Sigmoid colon (tissue), 7 donors: ENCODE results near the gene SSR3. TPM values are rescaled to one million over a fixed set of nuclear protein-coding genes. Genes with fewer than 3 reads are reported as not detected.
"Not testable (repeated sequence)": the region's sequence is repeated elsewhere in the genome, so short reads cannot be mapped to it uniquely, and the experiment has no call there.

Experiments
- DNase-seq: peaks from one replicate; pipeline ENCODE4 v3.0.0-alpha.2; 2019
- H3K27ac ChIP-seq, 4 donors: fragments of 200-600 bp; sonication (generic); one replicate each; pipeline ENCODE4 v1.5.1; 2016 to 2019; ENCODE audit warnings: mild to moderate bottlenecking in 1 of 4
- H3K27me3 ChIP-seq, 3 donors: fragments of 200-600 bp; sonication (generic); one replicate each; pipeline ENCODE4 v1.5.1; 2019; ENCODE audit warnings: mild to moderate bottlenecking in 1 of 3
- H3K36me3 ChIP-seq, 4 donors: fragments of 200-600 bp; sonication (generic); one replicate each; pipeline ENCODE4 v1.5.1; 2016 to 2019
- H3K4me1 ChIP-seq, 4 donors: fragments of 200-600 bp; sonication (generic); one replicate each; pipeline ENCODE4 v1.5.1; 2017 to 2019
- H3K4me3 ChIP-seq, 4 donors: fragments of 200-600 bp; sonication (generic); one replicate each; pipeline ENCODE4 v1.5.1; 2017 to 2019; ENCODE audit warnings: mild to moderate bottlenecking in 2 of 4, moderate library complexity in 1 of 4
- H3K9me3 ChIP-seq, 4 donors: fragments of 200-600 bp in 3 of 4; sonication (generic) in 3 of 4; one replicate each; pipeline versions ENCODE4 v1.5.1 to v1.6.1; 2013 to 2019
- EP300 ChIP-seq, 4 donors: sonication (generic); formaldehyde crosslinking; IDR thresholded peaks; one replicate each; pipeline ENCODE4 v1.6.1; 2017; ENCODE audit warnings: antibody characterized with exemption in 4 of 4
- POLR2A ChIP-seq, 2 donors: fragments of 450-650 bp; IDR thresholded peaks; one replicate each; pipeline ENCODE4 v1.6.1; 2016; ENCODE audit warnings: antibody characterized with exemption in 2 of 2, mild to moderate bottlenecking in 2 of 2, moderate library complexity in 2 of 2
- POLR2AphosphoS5 ChIP-seq, 4 donors: sonication (generic); formaldehyde crosslinking; IDR thresholded peaks; one replicate each; pipeline ENCODE4 v1.6.1; 2017; ENCODE audit warnings: antibody characterized with exemption in 4 of 4
- WGBS, 2 donors: extraction: QIAGEN DNeasy Blood & Tissue Kit; methylation state at CpG; one replicate each; pipeline ENCODE4 v1.1.7; 2013; 5-methylcytosine and 5-hydroxymethylcytosine counted together
- intact Hi-C: fragments of 100-400 bp; cut with DNase I; formaldehyde crosslinking; loops from one replicate; pipeline ENCODE4 v1.15.1; 2023
- polyA plus RNA-seq, 3 donors: library from polyadenylated mRNA; stranded (reverse); fragments of 200-250 nt; gene quantifications; one replicate each; pipeline ENCODE4 v1.2.3, GENCODE V29; 2013
- total RNA-seq, 4 donors: library from RNA; depleted of rRNA; stranded (reverse); fragments of >200 nt; gene quantifications; one replicate each; pipeline ENCODE4 v1.1.0, GENCODE V29; 2016
- TF ChIP-seq, protein P1 (sequence below), 4 experiments: fragments of 450-650 bp in 3 of 4; fragments of 200-600 bp in 1 of 4; IDR thresholded peaks; one replicate each; pipeline ENCODE4 v1.5.1; 2016 to 2019; ENCODE audit warnings: antibody characterized with exemption in 4 of 4, mild to moderate bottlenecking in 3 of 4, moderate library complexity in 2 of 4
- donor health status: healthy with polysubstance abuse.
- donor health status: Bipolar disorder and iron deficiency.
- donor health status: healthy.

Gene SSR3
- total and polyA plus RNA-seq, 7 donors, result 59.2 to 113 (median 86.7) TPM

GRCh38 chr3:156594219-156594683 is 39.3 kb upstream of the SSR3 start:
- H3K4me3 ChIP-seq, result no peak overlapping the region
- H3K36me3 ChIP-seq, result no peaks in the 10 kb centered on the region
- no peaks in the 10 kb centered on the region for H3K9me3 ChIP-seq
- 12 to 46% methylated on average over 7 of the region's 7 CpGs for WGBS, 2 donors
- H3K27ac ChIP-seq, result no peak overlapping the region
- H3K4me1 ChIP-seq, result no peaks in the 10 kb centered on the region
- TF ChIP-seq, protein P1, sequence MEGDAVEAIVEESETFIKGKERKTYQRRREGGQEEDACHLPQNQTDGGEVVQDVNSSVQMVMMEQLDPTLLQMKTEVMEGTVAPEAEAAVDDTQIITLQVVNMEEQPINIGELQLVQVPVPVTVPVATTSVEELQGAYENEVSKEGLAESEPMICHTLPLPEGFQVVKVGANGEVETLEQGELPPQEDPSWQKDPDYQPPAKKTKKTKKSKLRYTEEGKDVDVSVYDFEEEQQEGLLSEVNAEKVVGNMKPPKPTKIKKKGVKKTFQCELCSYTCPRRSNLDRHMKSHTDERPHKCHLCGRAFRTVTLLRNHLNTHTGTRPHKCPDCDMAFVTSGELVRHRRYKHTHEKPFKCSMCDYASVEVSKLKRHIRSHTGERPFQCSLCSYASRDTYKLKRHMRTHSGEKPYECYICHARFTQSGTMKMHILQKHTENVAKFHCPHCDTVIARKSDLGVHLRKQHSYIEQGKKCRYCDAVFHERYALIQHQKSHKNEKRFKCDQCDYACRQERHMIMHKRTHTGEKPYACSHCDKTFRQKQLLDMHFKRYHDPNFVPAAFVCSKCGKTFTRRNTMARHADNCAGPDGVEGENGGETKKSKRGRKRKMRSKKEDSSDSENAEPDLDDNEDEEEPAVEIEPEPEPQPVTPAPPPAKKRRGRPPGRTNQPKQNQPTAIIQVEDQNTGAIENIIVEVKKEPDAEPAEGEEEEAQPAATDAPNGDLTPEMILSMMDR (IDR thresholded peaks at IDR 0.05), result no peak
- H3K27me3 ChIP-seq, result no peaks in the 10 kb centered on the region
- intact Hi-C loops, result no loop called here
- DNase-seq, result no peak

DNA sequence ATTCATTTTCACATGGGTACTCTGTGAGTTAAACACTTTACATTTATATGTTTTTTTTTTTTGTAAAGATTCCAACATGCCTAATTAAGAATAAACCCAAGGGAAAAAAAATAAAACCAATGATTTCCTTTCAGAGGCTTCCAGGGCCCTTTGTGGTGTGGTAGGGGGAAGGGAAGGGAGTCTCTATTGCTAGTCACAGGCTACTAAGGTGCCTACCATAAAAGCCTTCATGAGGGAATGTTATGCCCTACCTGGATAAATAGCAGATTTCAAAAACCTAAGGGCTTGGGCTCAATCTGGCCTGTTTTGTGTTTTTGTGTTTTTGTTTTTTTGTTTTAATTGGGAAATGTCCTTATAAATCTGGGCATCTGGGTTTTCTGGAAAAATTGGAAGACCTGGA is 38.9 kb upstream of the SSR3 start:
- H3K27ac ChIP-seq, result no peak overlapping the region
- no peaks in the 10 kb centered on the region for H3K4me1 ChIP-seq
- no peak overlapping the region for H3K4me3 ChIP-seq
- no peak for DNase-seq
- no peaks in the 10 kb centered on the region for H3K36me3 ChIP-seq
- TF ChIP-seq, protein P1 (IDR thresholded peaks at IDR 0.05), result no peak
- intact Hi-C loops, result no loop called here
- no peaks in the 10 kb centered on the region for H3K9me3 ChIP-seq
- H3K27me3 ChIP-seq, result no peaks in the 10 kb centered on the region

DNA sequence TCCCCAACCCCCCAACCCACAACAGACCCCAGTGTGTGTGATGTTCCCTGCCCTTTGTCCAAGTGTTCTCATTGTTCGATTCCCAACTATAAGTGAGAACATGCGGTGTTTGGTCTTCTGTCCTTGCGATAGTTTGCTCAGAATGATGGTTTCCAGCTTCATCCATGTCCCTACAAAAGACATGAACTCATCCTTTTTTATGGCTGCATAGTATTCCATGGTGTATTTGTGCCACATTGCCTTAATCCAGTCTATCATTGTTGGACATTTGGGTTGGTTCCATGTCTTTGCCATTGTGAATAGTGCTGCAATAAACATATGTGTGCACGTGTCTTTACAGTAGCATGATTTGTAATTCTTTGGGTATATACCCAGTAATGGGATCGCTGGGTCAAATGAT is 34.9 kb upstream of the SSR3 start:
- H3K4me3 ChIP-seq, H3K27ac ChIP-seq, H3K36me3 ChIP-seq, H3K27me3 ChIP-seq, H3K9me3 ChIP-seq, DNase-seq, intact Hi-C loops, H3K4me1 ChIP-seq: not testable (repeated sequence)
- 94 to 95% methylated on average over 5 of the region's 5 CpGs for WGBS, 2 donors

- no peak for DNase-seq
- H3K27me3 ChIP-seq, result no peaks in the 10 kb centered on the region
- 56 to 92% methylated on average over 1 of the region's 1 CpG for WGBS, 2 donors
- H3K4me1 ChIP-seq, result no peaks in the 10 kb centered on the region
- intact Hi-C loops, result no loop called here
- no peaks in the 10 kb centered on the region for H3K36me3 ChIP-seq
- H3K27ac ChIP-seq, result no peak overlapping the region
- H3K9me3 ChIP-seq, result no peaks in the 10 kb centered on the region
- TF ChIP-seq, protein P1 (IDR thresholded peaks at IDR 0.05), result no peak
- TF ChIP-seq POLR2AphosphoS5 (IDR thresholded peaks at IDR 0.05) (no peak), EP300 (IDR thresholded peaks at IDR 0.05) (no peak), POLR2A (IDR thresholded peaks at IDR 0.05) (no peak)
- no peak overlapping the region for H3K4me3 ChIP-seq
These were observed 32.8 kb upstream of the SSR3 start for GRCh38 chr3:156587760-156588069.

DNA sequence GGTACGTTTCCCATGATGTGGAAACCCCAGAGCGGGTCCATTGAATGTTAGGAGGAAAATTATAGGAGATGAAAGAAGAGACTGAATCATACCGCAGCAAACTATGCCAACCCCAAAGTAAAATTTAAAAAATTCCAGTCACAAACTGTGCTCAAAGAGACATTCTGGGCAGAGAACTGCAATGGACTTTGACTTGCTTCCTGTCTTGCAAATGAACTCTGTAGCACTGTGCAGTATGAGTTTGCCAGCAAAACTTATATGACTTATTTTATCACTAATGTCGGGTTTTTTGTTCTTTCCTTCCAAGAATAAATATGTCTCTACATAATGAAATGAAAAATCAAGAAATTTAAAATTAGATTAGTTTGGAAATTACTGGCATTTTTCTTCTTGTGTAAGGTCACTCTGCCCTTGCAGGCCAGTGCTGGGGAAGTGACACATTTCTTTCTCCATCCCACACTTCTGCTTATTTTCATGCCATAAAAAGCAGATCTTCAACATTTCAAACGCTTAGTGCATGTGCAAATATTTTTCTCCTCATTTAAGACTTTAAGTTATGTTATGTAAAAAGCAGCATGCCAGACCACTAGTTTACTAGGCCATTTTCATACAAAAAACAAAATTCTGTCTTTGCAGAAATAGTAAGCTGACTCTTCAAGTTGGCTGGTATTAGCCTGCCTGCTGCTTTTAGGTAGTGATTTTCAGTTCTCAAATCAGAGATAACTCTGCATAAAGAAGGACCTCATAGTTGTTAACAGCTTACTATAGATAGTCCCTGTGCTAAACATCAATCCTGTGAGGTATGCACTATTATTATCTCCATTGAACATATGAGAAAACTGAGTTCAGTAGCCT is 32.2 kb upstream of the SSR3 start:
- no peaks in the 10 kb centered on the region for H3K27me3 ChIP-seq
- intact Hi-C loops, result no loop called here
- WGBS, 2 donors, result 38 to 58% methylated on average over 5 of the region's 5 CpGs
- no peak for DNase-seq
- H3K9me3 ChIP-seq, result no peaks in the 10 kb centered on the region
- no peak overlapping the region for H3K4me3 ChIP-seq
- H3K4me1 ChIP-seq, result no peaks in the 10 kb centered on the region
- no peak for TF ChIP-seq EP300 (IDR thresholded peaks at IDR 0.05)
- TF ChIP-seq, protein P1 (IDR thresholded peaks at IDR 0.05), result no peak
- TF ChIP-seq POLR2A (IDR thresholded peaks at IDR 0.05), result no peak
- no peak overlapping the region for H3K27ac ChIP-seq
- H3K36me3 ChIP-seq, result no peaks in the 10 kb centered on the region
